Body of pancreas (tissue), 4 donors: Measurements from ENCODE around the gene SLC36A3. TPM values are rescaled to one million over a fixed set of nuclear protein-coding genes. Genes with fewer than 3 reads are reported as not detected.

Source experiments
- ATAC-seq: fragments of 150-250 bp; one replicate; pipeline ENCODE4 v1.9.1; 2016
- DNase-seq, 4 donors: peaks; one replicate each; pipeline ENCODE4 v3.0.0-alpha.2; 2019
- H3K27ac ChIP-seq, 4 donors: fragments of 200-600 bp; sonication (generic); 1 replicate in 3 of 4; 2 replicates in 1 of 4; pipeline versions ENCODE4 v1.5.1 to v1.6.1; 2016 to 2019; ENCODE audit warnings: mild to moderate bottlenecking in 1 of 4, mixed read lengths in 1 of 4, moderate library complexity in 1 of 4
- H3K27me3 ChIP-seq, 2 donors: fragments of 200-600 bp; sonication (generic); one replicate each; pipeline ENCODE4 v1.6.0; 2016; ENCODE audit warnings: mild to moderate bottlenecking in 1 of 2
- H3K36me3 ChIP-seq, 2 donors: fragments of 200-600 bp; sonication (generic); replicated peaks in 1 of 2; 2 replicates each; pipeline ENCODE4 v1.5.1; 2016; ENCODE audit warnings: low read depth in 2 of 2; ENCODE audit not compliant: insufficient read depth in 1 of 2
- H3K4me1 ChIP-seq: fragments of 200-600 bp; sonication (generic); one replicate; pipeline ENCODE4 v1.6.0; 2016
- H3K4me3 ChIP-seq, 2 donors: fragments of 200-600 bp; sonication (generic); 1 replicate in 1 of 2; 2 replicates in 1 of 2; pipeline ENCODE4 v1.5.1; 2016 to 2019
- H3K9me3 ChIP-seq, 3 donors: fragments of 200-600 bp; sonication (generic); 1 replicate in 2 of 3; 2 replicates in 1 of 3; pipeline ENCODE4 v1.5.1; 2016
- CTCF ChIP-seq, 7 experiments: fragments of 450-650 bp in 4 of 7; fragments of 200-600 bp in 3 of 7; sonication (generic) in 3 of 7; IDR thresholded peaks; one replicate each; pipeline ENCODE4 v1.5.1; 2016 to 2019; ENCODE audit warnings: antibody characterized with exemption in 7 of 7
- POLR2A ChIP-seq, 3 donors: fragments of 450-650 bp; IDR thresholded peaks; one replicate each; pipeline ENCODE4 v1.6.1; 2016; ENCODE audit warnings: antibody characterized with exemption in 3 of 3, mild to moderate bottlenecking in 2 of 3
- WGBS, 2 donors: methylation state at CpG; one replicate each; pipeline ENCODE4 v1.1.5; 2017; 5-methylcytosine and 5-hydroxymethylcytosine counted together
- intact Hi-C: fragments of 100-400 bp; cut with DNase I; formaldehyde crosslinking; loops from one replicate; pipeline ENCODE4 v1.15.1; 2023
- total RNA-seq, 2 donors: library from RNA; depleted of rRNA; stranded (reverse); fragments of >200 nt; gene quantifications; one replicate each; pipeline ENCODE4 v1.1.0, GENCODE V29; 2016

Gene SLC36A3
- total RNA-seq, 2 donors from 2014 or later: not detected

GRCh38 chr5:151284392-151284967, 19.1 kb downstream of the SLC36A3 start:
- Histone ChIP-seq H3K9me3 (no peaks in the 10 kb centered on the region), H3K4me3 (no peak overlapping the region), H3K36me3 (no peaks in the 10 kb centered on the region), H3K4me1 (no peaks in the 10 kb centered on the region), H3K27ac (no peak overlapping the region), H3K27me3 (no peaks in the 10 kb centered on the region)
- intact Hi-C loops: no loop called here
- no peak for ATAC-seq
- no peak for DNase-seq
- TF ChIP-seq POLR2A (IDR thresholded peaks at IDR 0.05): no peak
- no peak for TF ChIP-seq CTCF (IDR thresholded peaks at IDR 0.05)
- WGBS, 2 donors: 32% methylated on average over 8 of the region's 8 CpGs

GRCh38 chr5:151283120-151283825, 20.3 kb downstream of the SLC36A3 start:
- ATAC-seq (no peak), DNase-seq (no peak)
- intact Hi-C loops: no loop called here
- Histone ChIP-seq H3K4me3 (no peak overlapping the region), H3K27me3 (no peaks in the 10 kb centered on the region), H3K36me3 (no peaks in the 10 kb centered on the region), H3K4me1 (no peaks in the 10 kb centered on the region), H3K27ac (no peak overlapping the region), H3K9me3 (no peaks in the 10 kb centered on the region)
- WGBS, 2 donors: 64 to 73% methylated on average over 4 of the region's 4 CpGs
- no peak for TF ChIP-seq CTCF (IDR thresholded peaks at IDR 0.05)
- TF ChIP-seq POLR2A (IDR thresholded peaks at IDR 0.05): no peak

GRCh38 chr5:151281001-151281639, 22.4 kb downstream of the SLC36A3 start:
- no peak overlapping the region for H3K4me3 ChIP-seq
- H3K9me3 ChIP-seq: no peaks in the 10 kb centered on the region
- intact Hi-C loops: no loop called here
- WGBS, 2 donors: 91 to 93% methylated on average over 12 to 13 of the region's 13 CpGs
- no peak for DNase-seq
- no peak for ATAC-seq
- no peak overlapping the region for H3K27ac ChIP-seq
- no peaks in the 10 kb centered on the region for H3K4me1 ChIP-seq
- TF ChIP-seq POLR2A (IDR thresholded peaks at IDR 0.05) (no peak), CTCF (IDR thresholded peaks at IDR 0.05) (no peak)
- no peaks in the 10 kb centered on the region for H3K27me3 ChIP-seq
- no peaks in the 10 kb centered on the region for H3K36me3 ChIP-seq

GRCh38 chr5:151280443-151280842, 23.1 kb downstream of the SLC36A3 start:
- TF ChIP-seq POLR2A (IDR thresholded peaks at IDR 0.05) (no peak), CTCF (IDR thresholded peaks at IDR 0.05) (no peak)
- intact Hi-C loops: no loop called here
- no peak for DNase-seq
- Histone ChIP-seq H3K9me3 (no peaks in the 10 kb centered on the region), H3K27ac (no peak overlapping the region), H3K4me1 (no peaks in the 10 kb centered on the region), H3K4me3 (no peak overlapping the region), H3K27me3 (no peaks in the 10 kb centered on the region), H3K36me3 (no peaks in the 10 kb centered on the region)
- 62 to 78% methylated on average over 2 of the region's 2 CpGs for WGBS, 2 donors
- ATAC-seq: no peak
